BLaER1 treated with 17β-estradiol and CSF1 and Interleukin-3, amounts not matched to agents 10 nM and 100 nM (cell line): ENCODE measurements around the gene POLD4.
A peak's percentile ranks its signal among the peaks of the same experiment; 100 is the strongest.

ENCODE experiments used
- H3K27ac ChIP-seq, 11 experiments: shearing (Covaris generic); formaldehyde crosslinking; 2 replicates each; pipeline ENCODE4 v1.8.1; 2022
- H3K27me3 ChIP-seq, 11 experiments: shearing (Covaris generic); formaldehyde crosslinking; 2 replicates each; pipeline ENCODE4 v1.8.1; 2022
- H3K36me3 ChIP-seq, 11 experiments: shearing (Covaris generic); formaldehyde crosslinking; 2 replicates each; pipeline ENCODE4 v1.8.1; 2022
- H3K4me1 ChIP-seq, 10 experiments: shearing (Covaris generic); formaldehyde crosslinking; 2 replicates each; pipeline ENCODE4 v1.8.1; 2022
- H3K4me2 ChIP-seq, 11 experiments: shearing (Covaris generic); formaldehyde crosslinking; 2 replicates each; pipeline ENCODE4 v1.8.1; 2022
- H3K4me3 ChIP-seq, 10 experiments: shearing (Covaris generic); formaldehyde crosslinking; 2 replicates each; pipeline ENCODE4 v1.8.1; 2022
- H3K9ac ChIP-seq, 11 experiments: shearing (Covaris generic); formaldehyde crosslinking; 2 replicates each; pipeline ENCODE4 v1.8.1; 2022
- H3K9me3 ChIP-seq, 11 experiments: shearing (Covaris generic); formaldehyde crosslinking; replicated peaks in 1 of 11; 2 replicates each; pipeline ENCODE4 v1.8.1; 2022
- H4K20me1 ChIP-seq, 11 experiments: shearing (Covaris generic); formaldehyde crosslinking; 2 replicates each; pipeline ENCODE4 v1.8.1; 2022
- Cebpa-rat ChIP-seq, 11 experiments: shearing (Covaris generic); IDR thresholded peaks; 2 replicates each; pipeline ENCODE4 v1.8.1; 2022

Gene POLD4

DNA sequence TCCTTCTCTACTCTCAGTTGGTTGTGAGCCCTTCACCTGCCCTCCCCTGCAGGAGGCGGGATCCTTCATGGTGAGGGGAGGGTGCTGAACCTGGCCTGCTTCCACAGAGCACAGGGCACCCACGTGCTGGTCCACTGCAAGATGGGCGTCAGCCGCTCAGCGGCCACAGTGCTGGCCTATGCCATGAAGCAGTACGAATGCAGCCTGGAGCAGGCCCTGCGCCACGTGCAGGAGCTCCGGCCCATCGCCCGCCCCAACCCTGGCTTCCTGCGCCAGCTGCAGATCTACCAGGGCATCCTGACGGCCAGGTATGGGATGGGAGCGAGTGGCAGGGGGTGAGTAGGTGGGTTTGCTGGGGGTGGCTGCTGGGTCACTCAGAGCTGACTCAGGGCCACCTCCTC is 43.7 kb downstream of the POLD4 start:
- Histone ChIP-seq H3K9ac (peak overlapping the region in 4 of 11 experiments; percentile 12 to 38 (median 34); a peak in 3 of 22 replicates), H3K4me1 (peaks cover 20 to 63% (median 41%) of the 10 kb centered on the region in 10 experiments), H3K36me3 (peaks cover 53 to 82% (median 60%) of the 10 kb centered on the region in 11 experiments), H3K27ac (0 out of 22 replicates have a peak overlapping the region, but pooled peaks of 2 of the 11 experiments have one; percentile 3 to 12), H3K4me3 (no peak overlapping the region), H4K20me1 (peaks cover 0 to 71% (median 16%) of the 10 kb centered on the region in 11 experiments; a peak in 12 of 22 replicates), H3K27me3 (no peaks in the 10 kb centered on the region), H3K4me2 (no peak overlapping the region), H3K9me3 (no peaks in the 10 kb centered on the region)
- TF ChIP-seq Cebpa-rat (IDR thresholded peaks at IDR 0.05), result no peak

DNA sequence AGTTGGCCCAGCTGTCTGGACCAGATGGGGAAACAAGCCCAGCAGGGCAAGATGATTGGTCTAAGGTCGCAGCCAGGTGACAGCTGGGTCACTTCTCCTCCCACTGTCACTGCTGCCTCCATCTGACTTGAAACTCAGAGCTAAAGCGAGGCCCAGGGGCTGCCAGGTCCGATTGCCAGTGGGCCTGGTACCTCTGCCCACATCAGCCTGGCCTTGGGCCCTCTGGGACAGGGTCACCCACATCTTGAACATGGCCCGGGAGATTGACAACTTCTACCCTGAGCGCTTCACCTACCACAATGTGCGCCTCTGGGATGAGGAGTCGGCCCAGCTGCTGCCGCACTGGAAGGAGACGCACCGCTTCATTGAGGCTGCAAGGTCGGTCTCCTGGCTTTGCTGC is 44.2 kb downstream of the POLD4 start:
- H3K27me3 ChIP-seq, result no peaks in the 10 kb centered on the region
- 0 out of 22 replicates have a peak overlapping the region, but pooled peaks of 2 of the 11 experiments have one; percentile 3 to 12 for H3K27ac ChIP-seq
- H4K20me1 ChIP-seq, result peaks cover 0 to 75% (median 21%) of the 10 kb centered on the region in 11 experiments; a peak in 13 of 22 replicates
- no peak overlapping the region for H3K4me3 ChIP-seq
- H3K9ac ChIP-seq, result peak overlapping the region in 6 of 11 experiments; percentile 12 to 44 (median 34); a peak in 4 of 22 replicates
- peaks cover 53 to 82% (median 60%) of the 10 kb centered on the region in 11 experiments for H3K36me3 ChIP-seq
- H3K4me2 ChIP-seq, result peak overlapping the region in 1 of 11 experiments; percentile 12; a peak in 1 of 22 replicates
- H3K9me3 ChIP-seq, result no peaks in the 10 kb centered on the region
- TF ChIP-seq Cebpa-rat (IDR thresholded peaks at IDR 0.05), result no peak
- peaks cover 25 to 63% (median 43%) of the 10 kb centered on the region in 10 experiments for H3K4me1 ChIP-seq

DNA sequence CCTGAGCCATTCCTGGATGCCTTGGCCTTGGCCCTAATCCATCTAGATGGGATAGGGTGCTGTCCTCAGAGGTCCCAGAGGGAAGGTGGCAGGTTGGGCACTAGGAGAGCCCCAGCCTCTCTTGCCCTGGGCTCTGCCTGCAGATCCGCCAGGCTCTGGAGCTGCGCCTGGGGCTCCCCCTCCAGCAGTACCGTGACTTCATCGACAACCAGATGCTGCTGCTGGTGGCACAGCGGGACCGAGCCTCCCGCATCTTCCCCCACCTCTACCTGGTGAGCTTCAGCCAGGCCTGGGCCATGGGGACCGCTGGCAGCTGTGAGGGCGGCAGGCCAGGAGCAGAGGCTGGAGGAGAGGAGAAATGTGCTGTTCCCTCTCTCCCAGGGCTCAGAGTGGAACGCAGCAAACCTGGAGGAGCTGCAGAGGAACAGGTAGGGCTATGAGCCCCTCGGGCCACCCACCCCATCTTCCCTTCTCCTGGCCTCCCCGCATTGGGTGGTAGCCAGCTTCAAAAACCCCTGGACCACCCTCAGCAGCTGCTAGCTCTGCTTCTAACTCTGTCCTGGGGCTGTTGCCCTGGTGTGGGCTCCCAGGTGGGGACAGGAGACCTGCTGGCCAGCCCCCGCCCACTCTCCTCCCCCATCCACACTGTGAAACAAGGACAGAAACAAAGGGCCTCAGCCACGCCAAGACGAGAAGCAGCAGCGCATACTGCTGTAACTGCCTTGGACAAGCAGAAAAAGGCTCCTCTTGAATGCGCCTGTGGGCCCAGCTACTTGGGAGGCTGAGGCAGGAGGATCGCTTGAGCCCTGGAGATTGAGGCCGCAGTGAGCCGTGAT is 45.1 kb downstream of the POLD4 start:
- Histone ChIP-seq H4K20me1 (peaks cover 0 to 85% (median 25%) of the 10 kb centered on the region in 11 experiments; a peak in 14 of 22 replicates), H3K9ac (peak overlapping the region in 6 of 11 experiments; percentile 7 to 44 (median 28); a peak in 5 of 22 replicates), H3K9me3 (no peaks in the 10 kb centered on the region), H3K36me3 (peaks cover 53 to 80% (median 63%) of the 10 kb centered on the region in 11 experiments), H3K27ac (peak overlapping the region in 2 of 11 experiments; percentile 12 to 27; a peak in 2 of 22 replicates), H3K4me3 (no peak overlapping the region), H3K4me2 (no peak overlapping the region; a peak in 1 of 22 replicates), H3K27me3 (no peaks in the 10 kb centered on the region), H3K4me1 (peaks cover 34 to 59% (median 47%) of the 10 kb centered on the region in 10 experiments)
- TF ChIP-seq Cebpa-rat (IDR thresholded peaks at IDR 0.05), result no peak

DNA sequence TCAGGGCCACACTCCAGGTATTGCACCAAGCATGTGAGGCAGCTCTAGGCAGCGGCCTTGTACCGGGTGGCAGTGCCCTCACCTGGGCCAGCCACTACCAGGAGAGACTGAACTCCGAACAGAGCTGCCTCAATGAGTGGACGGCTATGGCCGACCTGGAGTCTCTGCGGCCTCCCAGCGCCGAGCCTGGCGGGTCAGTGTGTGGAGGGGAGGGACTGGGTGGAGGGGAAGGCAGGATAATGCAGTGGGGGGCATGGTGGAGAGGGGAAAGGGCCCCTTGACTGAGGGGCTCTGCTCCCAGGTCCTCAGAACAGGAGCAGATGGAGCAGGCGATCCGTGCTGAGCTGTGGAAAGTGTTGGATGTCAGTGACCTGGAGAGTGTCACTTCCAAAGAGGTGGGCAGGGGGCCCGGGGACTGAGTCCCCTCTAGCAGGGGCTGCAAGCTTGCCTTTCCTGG is 45.8 kb downstream of the POLD4 start:
- peak overlapping the region in 2 of 11 experiments; percentile 27 to 38; a peak in 2 of 22 replicates for H3K27ac ChIP-seq
- H3K27me3 ChIP-seq, result no peaks in the 10 kb centered on the region
- H4K20me1 ChIP-seq, result peaks cover 2 to 87% (median 30%) of the 10 kb centered on the region in 11 experiments; a peak in 17 of 22 replicates
- no peak overlapping the region for H3K4me3 ChIP-seq
- TF ChIP-seq Cebpa-rat (IDR thresholded peaks at IDR 0.05), result no peak
- peaks cover 37 to 58% (median 47%) of the 10 kb centered on the region in 10 experiments for H3K4me1 ChIP-seq
- H3K36me3 ChIP-seq, result peaks cover 60 to 82% (median 68%) of the 10 kb centered on the region in 11 experiments
- H3K9me3 ChIP-seq, result no peaks in the 10 kb centered on the region
- H3K4me2 ChIP-seq, result no peak overlapping the region
- peak overlapping the region in 6 of 11 experiments; percentile 7 to 38 (median 26); a peak in 2 of 22 replicates for H3K9ac ChIP-seq

DNA sequence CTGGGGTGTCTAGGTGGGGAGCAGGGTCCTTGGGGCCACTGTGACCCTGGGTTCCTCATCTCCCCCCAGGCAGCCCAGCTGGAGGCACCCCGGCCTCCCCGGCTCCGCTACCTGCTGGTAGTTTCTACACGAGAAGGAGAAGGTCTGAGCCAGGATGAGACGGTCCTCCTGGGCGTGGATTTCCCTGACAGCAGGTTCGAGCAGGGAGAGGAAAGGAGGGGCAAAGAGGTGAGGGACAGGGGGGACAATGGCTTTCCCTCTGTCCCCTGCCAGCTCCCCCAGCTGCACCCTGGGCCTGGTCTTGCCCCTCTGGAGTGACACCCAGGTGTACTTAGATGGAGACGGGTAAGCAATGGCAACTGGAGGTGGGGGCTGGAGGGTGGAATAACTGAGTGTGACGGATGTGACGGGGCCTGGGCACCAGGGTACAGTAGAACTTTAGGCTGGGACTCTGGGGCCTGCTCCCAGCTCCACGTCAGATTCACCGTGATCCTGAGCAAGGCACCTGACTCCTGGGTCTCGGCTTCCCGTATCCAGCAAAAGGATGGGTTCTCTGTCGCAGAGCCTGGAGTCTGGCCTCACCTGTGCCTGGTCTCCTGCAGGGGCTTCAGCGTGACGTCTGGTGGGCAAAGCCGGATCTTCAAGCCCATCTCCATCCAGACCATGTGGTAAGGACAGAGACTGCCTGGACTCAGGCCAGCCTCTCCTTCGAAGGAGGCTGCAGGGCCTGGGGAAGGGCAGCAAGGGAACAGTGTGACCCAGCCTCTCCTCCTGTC is 46.4 kb downstream of the POLD4 start:
- H3K9me3 ChIP-seq, result no peaks in the 10 kb centered on the region
- peak overlapping the region in 5 of 11 experiments; percentile 9 to 33 (median 23); a peak in 1 of 22 replicates for H3K9ac ChIP-seq
- H3K27ac ChIP-seq, result peak overlapping the region in 3 of 11 experiments; percentile 27 to 38 (median 32); a peak in 4 of 22 replicates
- no peaks in the 10 kb centered on the region for H3K27me3 ChIP-seq
- peaks cover 7 to 89% (median 36%) of the 10 kb centered on the region in 11 experiments; a peak in 21 of 22 replicates for H4K20me1 ChIP-seq
- H3K4me3 ChIP-seq, result no peak overlapping the region
- H3K4me1 ChIP-seq, result peaks cover 38 to 58% (median 48%) of the 10 kb centered on the region in 10 experiments
- no peak for TF ChIP-seq Cebpa-rat (IDR thresholded peaks at IDR 0.05)
- H3K4me2 ChIP-seq, result no peak overlapping the region
- peaks cover 66 to 87% (median 72%) of the 10 kb centered on the region in 11 experiments for H3K36me3 ChIP-seq

DNA sequence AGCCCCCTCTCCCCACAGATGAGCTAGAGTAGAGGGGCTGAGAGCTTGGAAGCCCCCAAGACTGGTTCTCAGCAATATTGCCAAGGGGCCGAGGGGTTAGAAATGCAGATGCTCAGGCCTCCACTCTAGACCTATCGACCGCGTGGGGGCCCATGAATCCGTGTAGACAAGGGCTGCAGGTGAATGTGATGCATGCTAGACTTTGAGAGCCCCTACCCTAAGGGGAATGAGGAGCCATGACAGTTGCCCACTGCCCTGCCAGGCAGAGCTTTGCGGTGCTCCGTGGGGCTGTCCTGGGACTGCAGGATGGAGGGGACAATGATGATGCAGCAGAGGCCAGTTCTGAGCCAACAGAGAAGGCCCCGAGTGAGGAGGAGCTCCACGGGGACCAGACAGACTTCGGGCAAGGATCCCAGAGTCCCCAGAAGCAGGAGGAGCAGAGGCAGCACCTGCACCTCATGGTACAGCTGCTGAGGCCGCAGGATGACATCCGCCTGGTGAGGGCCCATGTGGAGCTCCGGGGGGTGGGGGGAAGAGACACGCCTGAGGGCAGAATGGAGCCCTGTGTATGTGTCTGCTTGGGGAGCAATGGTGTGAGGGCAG is 48.7 kb downstream of the POLD4 start:
- Histone ChIP-seq H3K36me3 (peaks cover 67 to 87% (median 72%) of the 10 kb centered on the region in 11 experiments), H3K4me2 (peak overlapping the region; percentile 84 to 97 (median 91)), H3K27me3 (no peaks in the 10 kb centered on the region), H3K27ac (peak overlapping the region in 9 of 11 experiments; percentile 73 to 94 (median 90); a peak in 18 of 22 replicates), H4K20me1 (peaks cover 28 to 89% (median 58%) of the 10 kb centered on the region in 11 experiments), H3K9ac (peak overlapping the region; percentile 73 to 94 (median 87)), H3K4me3 (peak overlapping the region; percentile 63 to 82 (median 70)), H3K4me1 (peaks cover 42 to 71% (median 60%) of the 10 kb centered on the region in 10 experiments), H3K9me3 (no peaks in the 10 kb centered on the region)
- TF ChIP-seq Cebpa-rat (IDR thresholded peaks at IDR 0.05), result no peak

DNA sequence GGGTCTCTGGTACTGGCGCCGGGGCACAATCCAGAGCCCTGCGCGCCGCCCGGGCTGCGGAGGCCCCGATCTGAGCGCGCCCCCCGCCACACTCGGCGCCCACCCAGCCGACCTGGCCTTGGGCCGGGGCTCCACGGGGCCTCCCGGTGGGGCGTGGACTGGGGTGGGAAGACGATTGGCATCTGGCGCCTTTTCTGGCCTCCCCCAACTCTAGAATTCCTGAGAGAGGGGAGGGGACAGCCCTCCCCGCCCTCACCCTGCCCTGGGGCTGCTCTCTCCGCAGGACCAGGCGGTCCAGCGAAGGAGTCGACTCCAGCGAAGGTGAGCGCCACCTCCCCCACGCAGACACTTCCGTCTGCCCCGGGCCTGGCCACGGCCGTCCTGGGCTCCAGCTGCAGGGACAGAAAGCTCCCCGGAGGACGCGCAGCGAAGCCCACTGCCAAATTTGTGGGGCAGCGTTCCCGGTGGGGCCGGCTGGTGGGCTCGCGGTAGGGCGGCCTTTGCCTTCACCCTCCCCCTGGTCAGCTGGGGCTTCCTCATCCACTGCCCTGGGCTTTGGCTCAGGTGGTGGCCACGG is 49.4 kb downstream of the POLD4 start:
- peaks cover 46 to 67% (median 62%) of the 10 kb centered on the region in 10 experiments for H3K4me1 ChIP-seq
- H3K9ac ChIP-seq, result peak overlapping the region; percentile 73 to 94 (median 87)
- H4K20me1 ChIP-seq, result peaks cover 33 to 89% (median 58%) of the 10 kb centered on the region in 11 experiments
- H3K27me3 ChIP-seq, result no peaks in the 10 kb centered on the region
- H3K9me3 ChIP-seq, result no peaks in the 10 kb centered on the region
- peak overlapping the region; percentile 84 to 97 (median 91) for H3K4me2 ChIP-seq
- H3K4me3 ChIP-seq, result peak overlapping the region; percentile 63 to 82 (median 70)
- TF ChIP-seq Cebpa-rat (IDR thresholded peaks at IDR 0.05), result no peak
- H3K27ac ChIP-seq, result peak overlapping the region; percentile 61 to 94 (median 90)
- H3K36me3 ChIP-seq, result peaks cover 67 to 87% (median 72%) of the 10 kb centered on the region in 11 experiments
